Stimulated activated CD4-positive, alpha-beta T cell treated with anti-CD3 and anti-CD28 coated beads, Interleukin-4, amount 100 ng/mL, for 48 hours (primary cell): ENCODE data around the gene CA10.

ENCODE experiments used
- DNase-seq, 2 donors: peaks; one replicate each; pipeline ENCODE4 v3.0.0-alpha.2; 2020; ENCODE audit warnings: low read depth in 2 of 2

Gene CA10

DNA sequence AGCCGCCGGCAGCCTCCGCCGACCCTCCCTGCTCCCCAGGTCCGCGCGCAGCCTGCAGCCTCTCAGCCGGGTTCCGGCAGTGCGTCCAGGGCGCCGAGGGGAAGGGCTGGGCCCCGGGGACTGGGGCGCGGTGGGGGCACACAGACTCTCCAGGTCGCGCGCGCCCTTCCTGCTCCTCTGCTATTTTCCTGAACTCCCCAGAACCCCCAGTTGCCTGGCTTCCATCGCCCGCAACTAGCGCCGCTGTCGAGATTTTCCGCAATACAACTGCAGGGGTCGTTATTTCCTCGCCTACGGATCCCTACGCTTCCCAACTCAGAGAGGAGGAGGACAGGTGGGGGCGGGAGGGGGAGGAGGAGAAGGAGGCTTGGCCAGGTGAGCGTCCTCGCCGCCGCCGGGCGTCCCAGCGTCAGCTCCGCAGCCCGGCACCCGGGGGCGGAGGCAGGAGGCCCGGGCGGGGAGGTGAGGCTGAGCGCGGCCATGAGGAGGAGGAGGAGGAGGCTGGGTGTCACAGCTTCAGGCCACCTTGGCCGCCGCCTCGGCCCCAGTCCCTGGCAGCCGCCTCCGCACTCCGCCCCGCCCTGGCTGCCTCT, at the start of gene CA10:
TSS of gene CA10 (minus strand) at position 265 of the 593 bp plus-strand sequence.
- no peak for DNase-seq

DNA sequence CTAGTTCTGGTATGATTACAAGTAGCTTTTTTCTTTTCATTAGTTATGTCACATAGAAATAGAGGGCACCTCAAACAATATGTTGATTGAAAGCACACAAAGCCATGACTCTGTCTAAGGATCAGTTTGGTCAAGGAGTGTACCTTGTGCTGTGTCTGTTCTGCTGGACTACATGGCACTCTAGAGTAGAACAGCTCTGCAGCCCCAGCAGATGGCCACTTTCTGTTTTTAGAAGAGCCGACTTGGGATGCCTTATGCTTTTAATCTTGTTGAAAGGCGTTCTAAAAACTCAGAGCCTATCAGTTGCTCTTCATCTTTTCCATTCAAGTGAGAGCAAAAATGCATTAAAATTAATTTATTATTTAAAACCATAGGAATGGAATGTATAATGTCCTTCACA, 49.3 kb upstream of the CA10 start:
- DNase-seq = no peak

DNA sequence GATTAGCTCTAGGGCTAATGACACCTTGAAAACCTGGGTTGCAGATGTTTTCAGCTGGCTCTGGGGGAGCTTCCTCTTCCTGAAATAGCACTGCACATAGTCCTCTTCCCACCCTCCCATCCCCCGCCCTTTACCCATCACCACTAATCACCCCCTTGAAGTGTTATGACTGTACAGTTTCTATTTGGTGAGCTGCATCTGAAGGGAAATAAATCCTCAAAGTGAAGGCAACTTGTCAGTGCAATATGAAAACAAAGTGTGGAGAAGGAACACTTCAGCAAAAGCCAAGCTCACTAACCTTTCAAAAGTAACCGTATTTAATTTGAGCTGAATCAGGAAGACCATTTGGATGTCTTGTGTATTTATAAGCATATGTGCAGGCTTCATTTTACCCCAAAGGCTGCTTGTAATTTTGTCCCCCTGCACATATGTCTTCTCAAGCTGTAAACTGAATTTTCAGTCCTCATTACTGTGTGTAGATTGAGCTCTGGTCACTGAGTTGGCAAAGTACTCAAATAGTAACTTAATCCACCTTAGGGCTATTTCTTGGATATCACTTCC, 44.1 kb upstream of the CA10 start:
- no peak for DNase-seq

DNA sequence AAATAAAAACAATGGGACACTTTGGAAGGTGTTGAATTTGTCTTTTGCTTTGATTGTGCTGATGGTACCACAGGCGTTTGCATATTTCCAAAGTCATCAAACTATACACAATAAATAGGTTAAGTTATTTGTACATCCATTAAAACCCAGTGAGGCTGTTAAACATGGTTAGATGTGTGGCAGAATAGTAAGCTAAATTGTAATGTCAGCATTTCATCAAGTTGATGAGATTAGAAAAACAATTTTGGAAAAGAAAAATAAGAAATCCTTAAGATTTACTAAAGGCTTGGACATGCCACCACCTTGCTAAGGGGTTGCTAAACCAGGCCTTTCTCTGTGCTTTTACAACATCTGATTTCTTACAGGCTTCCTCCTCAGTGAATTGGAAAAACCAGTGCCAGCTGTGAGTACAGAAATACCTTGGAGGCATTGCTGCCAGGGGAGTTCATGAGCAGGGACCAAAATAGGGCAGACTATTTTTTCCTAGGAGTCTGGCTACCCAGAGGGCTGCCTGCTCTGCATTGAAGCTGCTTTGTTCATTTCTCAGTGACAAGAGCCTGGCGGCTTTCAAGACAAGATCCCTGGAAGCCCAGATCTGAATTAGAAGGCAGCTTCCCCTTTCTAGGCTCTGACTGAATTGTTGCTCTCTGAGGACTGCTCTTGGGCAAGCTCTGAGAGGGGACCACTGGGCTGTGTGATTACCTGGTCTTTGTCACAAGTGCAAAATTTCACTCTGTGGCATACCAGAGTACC, 43.4 kb upstream of the CA10 start:
- DNase-seq = no peak

DNA sequence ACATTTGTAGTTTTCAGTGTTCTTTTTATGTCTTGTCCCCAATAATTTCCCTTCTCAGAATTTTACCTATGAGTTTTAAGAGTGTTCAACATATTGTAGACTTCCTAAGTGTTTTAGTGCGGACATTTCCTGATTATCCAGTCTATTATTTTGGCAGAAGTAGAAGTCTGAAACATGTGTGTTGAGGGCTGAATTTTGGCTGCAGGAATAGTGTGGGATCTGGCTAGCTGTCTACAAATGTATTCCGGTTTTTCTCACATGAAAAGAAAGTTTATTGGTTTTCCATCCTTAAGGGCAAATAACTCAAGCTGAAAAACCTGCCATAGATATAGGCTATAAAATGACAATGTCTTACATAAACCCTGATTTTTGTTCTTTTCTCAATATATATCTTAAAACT, 33.0 kb upstream of the CA10 start:
- DNase-seq = no peak

DNA sequence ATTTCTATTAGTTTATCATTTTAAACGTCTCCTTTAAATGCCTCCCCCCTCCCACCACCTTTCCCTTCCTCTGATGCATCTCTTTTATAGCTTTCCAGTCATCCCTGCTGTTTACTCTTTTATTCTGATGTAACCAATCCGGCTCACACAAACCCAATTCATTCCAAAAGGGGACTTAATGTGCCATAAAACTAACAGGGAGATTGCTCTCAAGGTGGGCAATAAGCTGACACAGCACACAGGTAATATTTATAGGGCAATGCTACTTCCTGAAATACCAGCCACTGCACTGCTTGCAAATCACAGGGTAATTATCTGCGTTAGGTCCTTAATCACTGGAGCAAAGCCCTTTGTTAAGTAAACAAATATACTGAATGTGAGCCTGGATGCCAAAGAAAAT, 23.3 kb upstream of the CA10 start:
- DNase-seq = no peak

DNA sequence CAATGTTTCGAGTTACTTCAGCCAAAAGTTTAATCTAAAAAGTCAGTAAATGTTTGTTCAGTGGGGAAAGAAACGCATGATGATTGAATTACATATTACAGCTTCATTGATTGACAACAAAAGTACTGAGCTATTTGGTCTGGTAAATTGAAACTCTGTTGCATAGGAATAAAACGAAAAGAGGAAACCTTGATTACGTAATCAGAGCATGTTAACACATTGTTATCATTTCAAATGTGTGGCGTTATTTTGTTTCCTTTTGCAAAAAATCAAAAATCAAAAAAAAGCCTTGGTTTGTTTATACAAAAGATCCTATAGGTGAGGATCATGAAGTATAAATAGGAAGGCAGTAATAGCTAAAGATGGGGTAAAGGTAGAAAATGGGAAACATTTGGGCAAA, 19.5 kb upstream of the CA10 start:
- DNase-seq = no peak

DNA sequence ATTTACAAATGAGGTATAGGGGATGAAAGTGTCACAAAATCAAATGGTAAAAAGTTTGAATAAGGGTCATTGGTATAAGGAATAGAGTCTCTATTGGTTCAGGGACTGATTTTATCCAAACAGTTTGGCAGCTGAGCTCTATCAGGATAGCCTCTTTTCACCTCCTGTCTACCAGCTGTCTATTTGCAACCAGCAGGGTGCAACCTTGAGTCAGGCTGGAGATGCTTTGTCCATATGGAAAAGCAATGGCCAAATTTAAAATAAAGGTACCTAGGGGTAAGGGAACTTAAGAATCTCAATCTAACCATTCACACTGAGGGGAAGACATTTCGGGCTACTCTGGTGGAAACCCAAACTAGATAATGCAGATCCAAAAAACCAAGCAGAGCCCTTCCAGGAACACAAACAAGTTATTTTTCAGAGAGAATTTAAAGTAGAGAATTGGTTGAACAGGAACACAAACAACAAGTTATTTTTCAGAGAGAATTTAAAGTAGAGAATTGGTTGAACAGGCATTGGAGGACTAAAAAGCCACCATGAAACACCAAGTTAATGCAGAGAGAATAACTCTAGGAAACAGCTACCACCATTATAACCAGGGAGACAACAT, 12.6 kb upstream of the CA10 start:
- no peak for DNase-seq

DNA sequence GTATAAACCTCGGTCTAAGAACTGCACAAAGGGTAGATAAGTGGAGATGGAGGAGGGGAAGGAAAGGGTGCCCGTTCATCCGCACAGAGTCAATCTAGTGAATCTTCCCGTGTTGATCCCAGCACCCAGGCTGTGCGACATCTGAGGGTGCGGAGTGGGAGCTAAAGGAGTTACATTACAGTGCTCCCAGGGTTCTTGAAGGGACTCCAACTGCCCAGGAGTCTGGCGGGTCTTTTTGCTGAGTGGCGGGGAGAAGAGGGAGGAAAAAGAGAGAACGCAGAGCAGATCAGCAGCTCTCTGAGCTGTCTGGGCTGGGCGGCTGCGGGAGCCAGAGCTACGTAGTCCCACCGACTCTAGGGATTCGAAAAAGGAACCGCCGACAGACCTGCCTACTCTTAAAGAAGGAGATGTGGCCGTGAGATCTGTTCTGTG, 1.6 kb upstream of the CA10 start:
- DNase-seq = no peak

DNA sequence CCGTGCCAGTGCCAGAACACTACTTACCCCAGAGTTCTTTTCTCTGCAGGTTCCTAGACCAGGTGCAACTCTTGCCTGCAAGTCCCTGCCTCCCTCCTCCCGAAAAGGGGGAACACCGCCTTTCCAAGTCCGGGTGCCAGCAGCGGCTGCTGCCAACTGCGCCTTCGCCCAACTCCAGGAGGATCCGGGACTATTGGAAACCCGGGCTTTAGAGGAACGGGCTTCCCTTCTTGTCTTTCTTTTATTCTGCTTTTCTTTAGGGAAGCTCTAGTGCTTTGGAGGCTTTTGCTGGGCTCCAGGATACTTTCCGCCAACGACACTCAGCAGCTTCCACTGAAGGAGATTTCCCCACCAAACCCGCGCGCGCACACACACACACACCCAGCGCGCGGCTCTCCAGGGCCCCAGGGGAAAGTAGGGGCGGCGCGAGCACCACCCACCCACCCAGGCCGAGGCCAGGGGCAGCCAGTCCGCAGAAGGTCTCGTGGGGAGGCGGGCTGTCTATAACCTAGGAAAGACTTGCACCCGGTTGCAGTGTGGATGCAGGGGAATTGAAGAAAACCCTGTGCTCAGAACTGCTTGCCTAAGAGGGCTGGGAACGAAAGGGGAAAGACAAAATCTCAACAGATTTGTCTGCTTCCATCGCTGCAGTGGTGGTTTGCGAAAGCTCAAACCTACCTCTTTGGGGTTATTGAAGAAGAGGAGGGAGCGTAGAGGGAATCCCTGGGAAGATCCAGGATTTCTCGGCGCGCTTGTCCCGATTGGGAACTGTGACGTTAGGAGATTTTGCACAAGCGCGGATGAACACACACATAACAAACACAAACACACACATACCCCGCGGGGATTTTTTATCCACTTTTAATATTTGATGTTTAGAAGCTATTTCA, 977 bp upstream of the CA10 start:
- no peak for DNase-seq

DNA sequence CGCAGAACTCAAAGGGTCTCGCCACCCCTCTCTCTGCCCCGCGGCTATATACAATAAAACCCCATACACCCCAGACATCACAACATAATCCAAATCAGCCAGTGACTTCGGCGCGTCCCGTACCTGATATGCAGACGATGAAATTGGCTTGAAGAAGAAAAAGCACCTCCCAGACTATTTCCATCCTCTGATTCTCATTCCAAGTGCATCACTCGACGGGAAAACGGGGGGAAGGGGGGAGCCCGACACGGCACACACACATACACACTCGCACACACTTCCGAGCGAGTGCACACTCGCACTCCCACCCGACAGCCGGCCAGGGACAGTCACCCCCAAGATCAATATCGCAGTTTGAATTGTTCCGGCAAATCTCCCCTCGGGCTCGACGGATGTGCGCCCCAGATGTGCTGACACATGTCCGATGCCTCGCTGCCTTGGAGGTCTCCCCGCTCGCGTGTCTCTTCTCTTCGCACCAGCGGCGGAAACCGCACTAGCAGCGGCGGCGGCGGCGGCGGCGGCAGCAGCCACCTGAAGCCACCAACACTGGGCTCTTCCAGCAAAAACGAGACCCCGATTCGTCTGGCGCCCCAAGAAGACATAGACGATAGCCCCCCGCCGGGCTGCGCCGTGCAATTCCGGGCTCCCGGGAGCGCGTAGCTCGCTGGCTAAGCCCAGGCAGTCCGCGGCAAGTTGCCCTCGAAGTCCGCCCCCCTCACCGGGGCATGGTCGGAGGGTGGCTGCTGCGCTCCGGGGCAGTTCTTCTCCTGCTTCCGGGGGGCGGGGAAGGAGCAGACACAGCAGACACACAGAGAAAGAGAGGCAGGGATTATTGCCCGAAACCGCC, 688 bp downstream of the CA10 start:
- DNase-seq = no peak

DNA sequence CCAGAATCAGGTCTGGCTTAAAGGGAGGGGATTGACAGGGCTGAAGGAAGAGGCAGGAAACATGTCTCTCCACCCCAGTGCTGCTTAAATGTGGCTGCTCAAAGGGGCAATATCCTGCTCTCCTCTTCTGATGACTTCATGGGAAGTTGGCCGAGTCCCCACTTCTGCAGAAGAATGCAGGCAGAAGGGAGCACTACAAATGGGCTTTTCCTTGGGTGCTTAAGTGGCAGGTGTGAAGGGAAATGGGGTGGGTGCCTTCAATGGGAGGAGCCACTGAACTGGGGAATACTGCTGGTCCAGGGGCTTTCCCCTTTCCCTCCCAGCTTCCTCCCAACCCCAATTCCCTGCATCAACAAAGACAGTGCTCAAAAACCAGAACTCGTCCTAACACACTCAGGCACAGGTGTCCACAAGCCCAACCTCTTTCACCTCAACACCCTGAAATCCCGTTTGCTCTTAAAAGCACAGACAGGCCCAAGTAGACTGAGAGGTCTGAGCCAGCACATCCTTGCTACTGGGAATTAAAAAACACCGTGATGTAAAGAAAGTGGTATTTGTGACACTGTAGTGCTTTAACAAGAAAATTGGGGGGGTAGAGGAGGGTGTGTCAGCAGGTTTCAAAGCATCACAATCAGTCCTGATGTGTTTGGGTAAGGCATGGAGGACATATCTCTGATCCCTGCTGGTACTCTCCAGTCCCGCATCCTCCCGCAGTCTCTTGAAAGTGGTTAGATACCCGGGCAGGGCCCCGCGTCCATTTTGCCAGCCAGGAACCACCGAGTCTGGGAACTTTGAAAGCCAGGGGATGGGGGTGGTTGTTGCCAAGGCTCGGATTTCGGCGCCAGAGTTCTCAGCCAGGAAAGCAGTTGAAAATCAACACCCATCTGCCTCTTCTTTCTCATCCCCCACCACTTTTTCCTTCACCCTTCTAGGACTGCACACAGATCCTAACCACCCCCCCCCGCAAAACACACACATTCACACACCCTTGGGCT, 1.6 kb downstream of the CA10 start:
- no peak for DNase-seq

DNA sequence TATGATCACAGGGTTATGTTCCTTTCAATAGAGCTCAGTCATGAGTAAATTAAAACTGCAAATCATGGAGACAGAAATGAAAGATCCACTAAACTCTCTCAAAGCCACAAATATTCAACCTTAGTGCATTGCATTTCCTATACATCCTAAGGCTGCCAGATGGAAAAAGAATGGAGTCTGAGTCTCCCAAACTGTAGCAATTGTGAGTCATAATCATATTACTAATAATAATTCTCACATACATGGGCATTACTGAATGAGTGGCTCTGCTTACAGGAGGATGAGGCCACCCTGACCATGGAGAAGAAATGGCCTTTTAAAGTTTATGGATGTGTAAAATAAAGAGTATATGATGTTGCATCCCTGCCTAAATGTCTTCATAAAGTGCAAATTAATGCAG, 3.2 kb downstream of the CA10 start:
- DNase-seq = no peak

DNA sequence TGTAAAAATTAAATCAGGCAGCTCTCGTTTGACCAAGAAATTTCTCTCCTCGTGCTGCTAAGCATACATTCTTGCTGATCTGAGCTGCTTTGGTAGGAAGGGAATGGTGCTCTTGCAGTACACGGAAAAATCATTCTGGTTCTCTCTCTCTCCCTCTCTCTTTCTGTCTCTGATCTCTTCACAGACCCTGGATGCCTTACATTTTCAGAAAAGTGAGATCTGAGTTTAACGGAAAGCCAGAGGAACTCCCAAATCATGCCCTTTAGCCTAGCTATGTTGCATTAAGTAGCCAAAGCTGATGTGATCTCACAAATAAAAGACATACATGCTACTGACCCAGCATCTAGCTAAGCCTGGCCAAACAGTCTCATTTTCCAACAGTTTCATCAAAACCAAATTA, 4.0 kb downstream of the CA10 start:
- DNase-seq = no peak

DNA sequence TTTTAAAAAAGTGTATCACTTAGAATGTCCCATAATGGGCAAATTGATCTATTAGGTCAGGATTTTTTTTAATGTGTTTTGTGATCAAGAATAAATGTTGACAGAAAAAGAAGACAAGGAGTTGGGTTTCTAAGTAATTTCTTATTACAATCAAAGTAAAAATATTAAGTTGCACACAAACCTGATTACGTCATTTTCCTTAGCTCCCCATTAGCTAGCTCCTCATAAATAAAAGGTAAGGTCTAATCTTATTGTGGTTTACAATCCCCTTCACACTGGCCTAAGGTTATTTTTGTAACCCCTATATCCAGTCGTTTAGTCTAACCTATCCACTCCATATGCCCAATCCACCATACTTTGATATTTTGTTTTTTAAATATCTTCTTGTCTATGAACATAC, 7.6 kb downstream of the CA10 start:
- no peak for DNase-seq

DNA sequence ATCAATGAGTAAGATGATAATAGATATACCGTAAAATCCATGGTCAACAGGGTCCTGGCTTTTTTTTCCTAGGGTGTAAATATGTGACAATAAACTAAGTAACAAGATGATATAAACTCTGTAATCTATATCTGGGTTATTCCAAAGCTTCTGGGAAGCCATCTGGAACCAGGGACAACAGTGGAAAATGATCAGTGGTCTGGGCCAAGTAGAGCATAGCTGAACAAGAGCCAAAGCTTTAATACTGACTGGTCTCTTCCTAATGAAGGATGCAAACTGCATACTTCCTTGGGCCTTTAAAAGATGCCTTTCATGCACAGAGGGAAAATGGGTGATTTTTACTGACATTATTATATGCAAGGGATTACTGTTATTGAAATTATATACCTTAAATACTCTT, 8.9 kb downstream of the CA10 start:
- no peak for DNase-seq

DNA sequence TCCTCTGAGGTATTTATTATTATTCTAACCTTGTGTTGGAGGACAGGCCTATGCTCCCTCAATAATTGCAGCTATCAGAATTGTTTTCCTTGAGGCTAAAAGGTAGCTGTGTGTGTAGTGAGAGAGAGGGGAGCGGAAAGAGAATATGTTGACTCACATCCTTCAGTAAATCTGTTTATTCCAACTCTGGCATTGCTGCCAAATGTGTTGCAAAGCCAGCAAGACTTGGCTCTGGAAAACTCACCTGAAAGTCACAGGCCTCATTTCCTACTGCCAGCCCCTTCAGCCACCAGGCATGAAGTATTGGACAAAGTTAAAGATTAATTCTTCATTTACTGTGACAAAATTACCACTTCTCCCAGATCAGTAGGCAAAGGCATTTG, 9.6 kb downstream of the CA10 start:
- DNase-seq = no peak

DNA sequence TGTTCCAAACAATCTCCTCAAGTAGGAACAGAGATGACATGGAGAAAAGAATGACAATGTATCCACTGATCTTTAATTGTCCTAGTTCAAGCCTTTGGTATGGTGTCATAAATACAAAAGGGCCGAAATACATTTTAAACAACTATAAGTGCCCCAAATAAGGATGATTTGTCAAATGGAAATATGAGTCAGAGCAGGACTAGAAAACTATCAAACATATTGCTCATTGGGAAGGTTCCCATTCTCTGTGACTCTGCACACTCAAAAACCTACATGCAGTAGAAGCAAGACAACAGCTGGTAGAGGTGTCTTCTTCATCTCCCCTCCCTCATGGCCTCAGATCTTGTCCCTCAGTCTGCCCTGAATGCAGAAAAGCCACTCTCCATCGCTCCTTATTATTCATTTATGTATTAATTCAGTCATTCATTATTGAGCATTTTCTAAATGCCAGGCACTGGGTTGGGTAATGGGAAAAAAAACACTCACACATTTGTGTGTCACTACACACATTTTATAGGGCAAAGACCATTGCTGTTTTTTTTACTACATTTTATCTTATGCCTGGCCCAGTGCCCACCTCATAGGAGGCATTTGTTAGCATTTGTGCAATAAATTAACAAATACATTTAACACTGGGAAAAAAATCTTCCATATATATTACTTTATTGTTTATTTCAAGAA, 10.1 kb downstream of the CA10 start:
- DNase-seq = no peak

DNA sequence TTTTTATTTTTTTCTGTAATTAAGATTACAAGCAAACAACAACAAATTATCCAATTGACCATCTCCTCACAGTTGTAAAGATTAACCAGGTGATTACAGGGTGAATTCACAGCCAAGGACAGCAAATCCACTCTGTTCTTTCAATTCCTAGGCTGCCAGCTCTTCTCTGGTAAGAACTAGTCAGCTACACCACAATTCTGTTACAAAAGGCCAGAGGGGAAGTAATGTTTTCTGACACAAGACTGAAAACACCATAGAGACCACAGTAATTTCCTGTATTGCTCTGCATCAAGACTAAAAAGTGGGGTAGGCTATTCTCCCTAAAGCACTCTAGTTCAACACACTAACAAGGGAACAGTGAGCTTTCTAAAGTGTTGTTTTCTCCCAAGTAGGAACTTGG, 10.6 kb downstream of the CA10 start:
- no peak for DNase-seq
